NCI-H1436 treated with DMSO at 0.1 percent for 48 hours (cell line): ENCODE measurements around the gene PRRC2C.
"Not testable (repeated sequence)": the region's sequence is repeated elsewhere in the genome, so short reads cannot be mapped to it uniquely, and the experiment has no call there.

ENCODE experiments used
- DNase-seq: peaks from one replicate; lab custom pipeline; 2025; lab: John Stamatoyannopoulos, UW

Gene PRRC2C

GRCh38 chr1:171500803-171501202, 15.5 kb downstream of the PRRC2C start:
- no peak for DNase-seq

GRCh38 chr1:171501305-171502024, 16.1 kb downstream of the PRRC2C start:
- no peak for DNase-seq

- no peak for DNase-seq
Measured at GRCh38 chr1:171506525-171507304, 21.4 kb downstream of the PRRC2C start.

- DNase-seq = no peak
Measured at GRCh38 chr1:171507435-171507834, 22.1 kb downstream of the PRRC2C start.

DNA sequence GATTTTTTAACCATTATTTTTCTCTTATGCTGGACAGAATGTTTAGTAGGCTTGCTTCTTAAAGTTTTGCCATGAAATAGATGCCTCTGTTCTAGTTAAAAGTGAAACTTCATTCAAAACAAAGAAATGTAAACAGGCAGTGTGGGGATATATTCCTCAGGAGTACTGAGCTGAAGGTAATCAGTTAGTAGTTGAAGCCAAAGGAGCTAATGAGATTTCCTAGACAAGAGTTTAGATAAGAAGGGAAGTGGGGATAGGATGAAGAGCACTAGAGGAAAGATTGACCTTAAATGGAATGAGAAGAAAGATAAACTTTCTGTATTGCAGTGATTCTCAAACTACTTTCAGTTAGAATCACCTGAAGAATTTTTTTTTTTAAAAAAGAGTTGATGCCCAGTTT, 23.9 kb downstream of the PRRC2C start:
- DNase-seq = no peak

DNA sequence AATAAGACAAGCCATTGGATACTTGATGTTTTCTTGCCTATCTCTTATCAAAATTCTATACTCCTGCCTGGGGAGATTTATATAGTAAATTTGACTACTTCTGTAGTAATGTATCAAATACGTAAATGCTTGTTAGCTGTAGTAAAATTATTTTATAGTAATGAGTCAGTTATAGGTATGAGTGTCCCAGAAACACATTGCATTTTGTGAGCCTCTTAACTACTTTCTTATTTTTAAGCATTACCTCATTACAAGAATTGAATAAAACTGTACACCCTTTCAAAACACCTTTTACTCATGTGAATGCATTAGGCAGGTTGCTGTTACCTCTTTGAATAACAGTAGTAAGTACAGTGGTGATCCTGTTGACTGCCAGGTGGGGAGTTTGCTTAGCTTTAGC, 28.4 kb downstream of the PRRC2C start:
- no peak for DNase-seq

GRCh38 chr1:171515299-171515698, 30.0 kb downstream of the PRRC2C start:
- no peak for DNase-seq

GRCh38 chr1:171515741-171516140, 30.4 kb downstream of the PRRC2C start:
- no peak for DNase-seq

DNA sequence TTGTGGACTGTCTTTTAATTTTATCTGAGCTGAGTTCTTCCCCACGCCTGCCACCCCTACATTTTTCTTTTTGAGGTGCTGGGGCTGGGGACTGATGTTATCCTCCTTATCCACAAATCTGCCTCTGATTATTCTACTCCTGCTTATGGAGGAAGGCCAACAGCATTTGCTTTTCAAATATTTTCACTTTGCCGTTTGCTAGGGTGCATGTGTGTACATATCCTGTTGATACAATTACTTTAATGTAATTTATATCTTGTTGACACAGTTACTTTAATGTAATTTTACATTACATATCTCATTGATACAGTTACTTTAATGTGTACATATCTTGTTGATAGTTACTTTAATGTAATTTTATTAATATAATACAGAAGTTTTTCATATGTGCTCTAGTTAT, 36.2 kb downstream of the PRRC2C start:
- DNase-seq = no peak

DNA sequence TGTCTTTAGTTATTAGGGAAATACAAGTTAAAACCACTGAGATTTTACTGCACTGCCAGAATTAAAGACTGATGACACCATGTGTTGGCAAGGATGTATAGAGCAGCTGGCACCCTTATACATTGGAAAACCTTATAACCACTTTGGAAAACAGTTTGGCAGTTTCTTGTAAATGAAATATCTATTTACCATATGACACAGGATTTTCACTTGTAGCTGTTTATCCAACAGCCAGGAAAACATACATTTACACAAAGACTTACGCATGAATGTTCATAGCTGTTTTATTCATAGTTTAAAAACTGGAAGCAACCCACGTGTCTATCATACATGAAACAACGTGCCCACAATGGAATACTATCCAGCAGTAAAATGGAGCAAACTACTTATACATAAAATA, 45.3 kb downstream of the PRRC2C start:
- DNase-seq = no peak

GRCh38 chr1:171532520-171532919, 47.2 kb downstream of the PRRC2C start:
- no peak for DNase-seq

GRCh38 chr1:171545523-171545922, 60.2 kb downstream of the PRRC2C start:
- no peak for DNase-seq

DNA sequence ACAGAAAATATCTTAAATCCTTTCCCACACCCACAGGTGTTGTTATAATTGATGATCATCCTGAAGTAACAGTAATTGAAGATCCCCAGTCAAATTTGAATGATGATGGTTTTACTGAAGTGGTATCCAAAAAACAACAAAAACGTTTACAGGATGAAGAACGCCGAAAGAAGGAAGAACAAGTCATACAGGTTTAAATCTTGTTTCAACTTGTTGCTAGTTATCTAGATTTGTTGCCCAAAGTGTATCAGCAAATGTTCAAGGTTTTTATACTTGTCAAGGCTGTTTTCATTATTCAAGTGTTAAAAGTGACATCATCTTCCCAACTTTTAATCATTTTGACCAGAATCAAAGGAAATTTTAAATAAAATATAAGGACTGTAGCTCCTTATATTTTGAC, 64.7 kb downstream of the PRRC2C start:
- no peak for DNase-seq

GRCh38 chr1:171550598-171551100, 65.3 kb downstream of the PRRC2C start:
- not testable (repeated sequence) for DNase-seq

GRCh38 chr1:171553960-171554359, 68.6 kb downstream of the PRRC2C start:
- DNase-seq = not testable (repeated sequence)

DNA sequence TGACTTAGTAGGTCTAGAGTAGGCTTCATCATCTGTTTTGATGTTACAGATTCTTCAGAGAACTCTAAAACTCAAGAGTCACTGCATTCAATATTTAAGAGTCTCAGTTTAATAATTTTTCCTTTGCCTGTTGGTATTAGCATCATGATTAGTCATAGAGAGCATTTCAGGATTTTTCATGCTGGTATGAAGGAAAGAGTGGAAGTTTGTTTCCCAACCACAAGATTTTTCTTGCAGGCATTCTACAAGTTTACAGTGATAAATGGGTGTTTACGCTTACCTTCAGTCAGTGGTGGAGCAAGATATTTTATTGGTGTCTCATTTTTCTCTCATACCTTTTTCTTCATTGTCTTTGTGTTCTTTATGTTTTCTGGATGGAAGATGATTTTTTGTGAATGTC, 78.3 kb downstream of the PRRC2C start:
- DNase-seq = no peak

DNA sequence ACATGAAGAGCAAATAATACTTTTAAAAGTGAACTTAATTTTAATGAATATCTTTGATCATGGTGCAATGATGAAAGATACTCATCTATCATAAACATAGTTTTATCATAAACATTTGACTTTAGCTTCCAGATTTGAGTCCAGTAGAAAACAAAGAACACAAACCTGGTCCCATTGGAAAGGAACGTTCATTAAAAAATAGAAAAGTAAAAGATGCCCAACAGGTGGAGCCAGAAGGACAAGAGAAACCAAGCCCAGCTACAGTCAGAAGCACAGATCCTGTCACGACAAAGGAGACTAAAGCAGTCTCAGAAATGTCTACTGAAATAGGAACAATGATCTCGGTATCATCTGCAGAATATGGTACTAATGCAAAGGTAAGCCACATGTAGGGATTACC, 81.1 kb downstream of the PRRC2C start:
- DNase-seq = no peak

- DNase-seq = no peak
Measured at GRCh38 chr1:171570295-171570694, 85.0 kb downstream of the PRRC2C start.

DNA sequence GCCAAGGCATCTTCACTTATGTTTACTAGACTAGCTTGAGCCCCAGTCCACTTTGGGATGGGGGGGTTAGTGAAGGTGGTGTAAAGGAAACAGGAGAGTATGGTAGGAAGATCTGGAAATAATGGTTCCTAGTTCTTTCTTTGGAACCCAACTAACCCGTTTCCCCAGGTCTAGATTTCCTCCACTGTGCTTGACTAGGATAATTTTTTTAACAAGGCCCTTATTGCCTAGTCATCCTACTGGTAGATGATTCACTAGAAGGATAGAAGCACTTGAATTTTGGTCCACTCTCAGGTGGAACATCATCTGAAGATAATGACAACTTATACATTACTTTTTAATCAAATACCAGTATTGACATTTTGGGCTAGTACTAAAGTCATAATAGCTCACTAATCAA, 90.8 kb downstream of the PRRC2C start:
- DNase-seq = no peak

- DNase-seq = no peak
Measured at GRCh38 chr1:171581226-171581625, 95.9 kb downstream of the PRRC2C start.

DNA sequence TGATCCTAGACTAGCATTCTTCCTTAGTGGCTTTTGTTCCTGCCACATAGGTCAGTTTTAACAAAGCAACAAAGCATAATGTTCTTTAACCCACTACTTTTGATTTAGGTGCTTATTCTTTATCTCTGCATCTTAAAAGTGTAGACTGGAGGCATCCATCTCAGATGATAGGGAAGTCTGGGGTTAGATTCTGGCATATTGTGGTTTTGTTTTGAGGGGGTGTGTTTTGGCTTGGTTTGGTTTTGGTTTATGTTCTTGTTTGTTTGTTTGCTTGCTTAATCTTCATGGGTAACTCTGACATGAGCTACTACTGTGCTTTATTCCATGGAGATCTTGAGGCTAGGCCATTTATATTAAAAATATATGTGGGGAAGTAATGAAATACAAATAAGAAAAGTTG, 96.4 kb downstream of the PRRC2C start:
- no peak for DNase-seq

- no peak for DNase-seq
Measured at GRCh38 chr1:171582589-171582988, 97.3 kb downstream of the PRRC2C start.

DNA sequence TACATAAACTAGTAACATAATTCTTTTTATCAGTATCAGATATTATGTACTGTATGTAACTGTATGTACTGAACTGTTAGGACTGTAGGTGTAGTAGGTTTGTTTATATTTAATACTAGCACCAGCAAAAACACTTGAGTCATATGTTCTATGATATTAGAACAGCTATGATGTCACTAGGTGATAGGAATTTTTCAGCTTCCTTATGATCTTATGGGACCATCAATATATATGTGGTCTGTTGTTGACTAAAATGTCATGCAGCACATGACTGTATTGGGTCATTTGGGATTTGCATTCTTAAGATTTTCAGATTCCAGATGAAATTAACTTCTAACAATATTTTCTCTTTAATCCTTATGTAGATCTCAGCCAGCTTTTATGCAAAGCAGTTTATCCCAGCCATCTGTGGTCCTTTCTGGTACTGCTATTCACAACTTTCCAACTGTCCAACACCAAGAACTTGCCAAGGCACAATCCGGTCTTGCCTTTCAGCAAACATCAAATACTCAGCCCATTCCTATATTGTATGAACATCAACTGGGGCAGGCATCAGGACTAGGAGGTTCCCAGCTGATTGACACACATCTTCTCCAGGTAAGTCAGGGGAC, 98.4 kb downstream of the PRRC2C start:
- no peak for DNase-seq
